CD4-positive, alpha-beta T cell treated with Interferon alpha-2 for 1 hour (primary cell): ENCODE results near the gene PSMA2.

Experiments
- DNase-seq, 2 donors: peaks; one replicate each; pipeline ENCODE4 v3.0.0-alpha.2; 2020 to 2022

The PSMA2 gene

GRCh38 chr7:42939457-42940240 is 7.7 kb upstream of the PSMA2 start:
- no peak for DNase-seq

- no peak for DNase-seq
These were observed 3.9 kb upstream of the PSMA2 start for GRCh38 chr7:42935861-42936260.

- DNase-seq, result no peak
These were observed 2.3 kb upstream of the PSMA2 start for GRCh38 chr7:42934291-42934690.

- no peak for DNase-seq
These were observed 1.0 kb upstream of the PSMA2 start for GRCh38 chr7:42932811-42933591.

DNA sequence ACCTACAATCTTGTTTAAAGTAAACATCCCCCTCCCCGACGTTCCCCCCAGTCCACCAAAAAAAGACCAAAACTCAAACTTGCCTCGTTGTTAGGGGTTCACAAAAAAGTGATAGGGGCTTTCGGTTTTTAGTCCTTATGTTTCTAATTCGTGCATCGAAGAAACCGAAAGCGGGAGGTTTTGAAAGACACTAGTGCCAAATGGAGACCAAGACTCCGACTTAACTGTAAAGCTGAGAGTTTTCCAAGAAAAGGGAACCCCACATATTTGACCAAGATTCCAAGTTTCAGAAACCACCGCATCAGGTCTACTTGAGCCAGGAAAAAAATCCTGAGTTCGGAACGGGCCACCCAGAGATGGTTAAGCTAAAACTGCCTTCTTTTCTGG is 534 bp downstream of the PSMA2 start:
- DNase-seq, result peak in 1 of 2 donors; percentile 57

DNA sequence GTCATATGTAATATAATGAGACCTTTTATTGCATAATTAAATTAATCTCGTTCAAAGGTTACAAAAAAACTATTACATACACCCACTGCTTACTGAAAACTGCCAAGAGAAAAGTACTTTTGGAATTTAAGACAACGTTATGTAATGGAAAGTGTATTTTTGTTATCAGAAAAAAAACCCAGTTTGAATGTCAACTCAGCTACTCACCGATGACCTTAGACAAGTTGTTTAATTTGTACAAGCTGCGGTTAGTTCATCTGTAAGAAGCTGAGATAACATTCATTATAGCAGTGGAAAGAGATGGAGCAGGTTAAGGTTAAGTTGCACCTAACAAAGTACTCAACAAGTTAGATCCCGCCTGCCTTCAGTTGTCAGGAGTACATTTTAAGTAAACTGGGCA is 1.1 kb downstream of the PSMA2 start:
- no peak for DNase-seq

DNA sequence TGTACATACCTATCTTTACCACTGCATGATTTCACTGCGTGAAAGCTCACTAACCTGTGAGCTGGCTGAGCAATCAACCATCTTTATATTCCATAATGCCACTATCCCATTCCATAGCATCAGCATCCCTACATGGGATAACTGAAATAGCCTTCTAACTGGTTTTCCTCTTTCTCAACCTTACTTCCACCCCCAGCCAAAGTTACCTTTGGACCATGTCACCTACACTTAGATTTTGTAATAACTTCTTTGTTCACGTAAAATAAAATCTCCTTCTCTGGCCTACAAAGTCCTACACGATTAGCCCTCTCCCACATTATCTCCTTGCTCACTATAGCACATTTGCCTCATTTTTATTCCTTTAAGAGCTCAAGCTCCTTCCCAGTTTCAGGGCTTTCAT is 2.5 kb downstream of the PSMA2 start:
- DNase-seq, result no peak

DNA sequence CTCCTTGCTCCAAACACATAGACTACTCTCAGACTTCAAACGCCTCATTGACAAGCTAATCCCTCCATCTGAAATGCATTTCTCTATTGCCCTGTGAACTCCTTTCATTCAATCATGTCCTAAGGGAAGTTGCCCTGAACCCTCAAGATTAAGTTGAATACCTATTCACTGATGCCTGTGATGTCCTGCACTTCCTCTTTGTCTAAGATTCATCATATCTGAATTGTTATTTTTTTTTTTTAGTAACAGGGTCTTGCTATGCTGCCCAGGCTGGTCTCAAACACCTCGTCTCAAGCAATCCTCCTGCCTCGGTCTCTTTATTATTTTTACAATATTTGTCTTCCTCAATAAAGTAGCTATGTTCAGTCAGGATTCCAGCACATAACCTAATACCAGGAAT is 3.2 kb downstream of the PSMA2 start:
- no peak for DNase-seq

DNA sequence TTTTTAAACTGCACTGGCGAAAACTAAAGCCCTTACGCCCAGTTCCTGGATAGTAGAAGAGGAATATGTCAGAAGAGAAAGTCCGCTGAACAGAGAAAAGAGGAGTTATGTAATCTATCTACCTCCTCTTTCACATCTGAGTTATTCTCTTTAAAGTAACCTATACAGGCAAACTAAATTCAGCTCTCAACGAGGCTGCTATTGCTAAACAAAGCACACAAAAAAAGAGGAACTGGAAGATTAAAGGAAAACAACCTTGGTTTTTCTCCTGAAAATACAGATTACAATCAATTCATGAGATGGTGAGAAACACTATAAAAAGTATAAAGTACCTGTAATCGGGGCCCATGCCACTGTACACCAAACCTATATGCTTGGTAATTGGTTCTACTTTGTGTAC is 5.8 kb downstream of the PSMA2 start:
- DNase-seq, result no peak

DNA sequence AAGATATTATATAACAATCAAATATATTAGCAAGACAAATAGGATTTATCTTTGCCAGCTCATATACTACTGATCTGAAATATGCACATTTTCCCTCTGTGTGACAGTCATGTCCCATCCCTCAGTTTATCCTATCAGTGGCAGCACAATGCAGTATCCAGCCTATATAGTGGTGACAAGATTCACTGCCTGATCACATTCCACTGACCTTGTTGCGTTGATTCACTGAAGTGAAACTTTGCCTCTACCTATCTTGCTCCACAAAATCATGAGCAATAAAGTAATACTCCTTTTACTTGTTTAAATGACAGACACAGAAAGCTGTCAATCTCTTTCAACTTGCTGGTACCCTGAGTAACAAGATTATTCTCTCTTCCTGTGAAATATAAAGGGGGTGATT is 6.3 kb downstream of the PSMA2 start:
- DNase-seq, result no peak

- DNase-seq, result no peak
These were observed 7.6 kb downstream of the PSMA2 start for GRCh38 chr7:42924223-42924838.

DNA sequence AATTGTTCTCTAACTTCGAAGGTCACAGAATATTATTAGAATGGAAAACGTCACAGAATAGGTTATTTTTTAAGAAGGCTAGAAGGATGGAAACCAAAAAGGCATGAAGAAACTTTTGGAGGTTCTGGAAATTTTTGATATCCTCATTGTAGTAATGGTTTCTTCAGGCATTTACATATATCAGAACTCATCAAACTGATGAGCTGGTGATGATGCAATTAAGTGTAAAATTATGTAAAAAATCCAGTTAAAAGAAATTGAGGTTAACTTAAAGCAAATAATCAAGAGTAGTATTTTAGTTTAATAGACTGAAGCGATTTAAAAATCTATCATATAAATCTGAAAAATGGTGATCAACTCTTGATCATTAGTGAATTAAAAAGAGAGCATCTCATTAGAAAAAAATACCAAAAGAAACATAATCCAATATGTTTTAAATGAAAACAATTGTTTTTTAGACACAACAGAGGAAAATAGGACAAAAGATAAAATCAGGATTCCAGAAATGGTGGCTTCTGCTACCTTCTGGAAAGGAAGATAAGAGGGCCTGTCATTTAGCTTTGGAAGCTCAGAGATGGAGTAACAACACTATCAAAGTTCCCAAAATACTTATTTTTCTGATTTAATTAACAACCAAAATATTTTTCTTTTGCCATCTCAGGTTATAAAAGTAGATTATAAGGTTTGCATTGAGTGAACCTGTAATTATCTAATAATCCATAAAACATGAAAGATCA is 9.8 kb downstream of the PSMA2 start:
- no peak for DNase-seq

DNA sequence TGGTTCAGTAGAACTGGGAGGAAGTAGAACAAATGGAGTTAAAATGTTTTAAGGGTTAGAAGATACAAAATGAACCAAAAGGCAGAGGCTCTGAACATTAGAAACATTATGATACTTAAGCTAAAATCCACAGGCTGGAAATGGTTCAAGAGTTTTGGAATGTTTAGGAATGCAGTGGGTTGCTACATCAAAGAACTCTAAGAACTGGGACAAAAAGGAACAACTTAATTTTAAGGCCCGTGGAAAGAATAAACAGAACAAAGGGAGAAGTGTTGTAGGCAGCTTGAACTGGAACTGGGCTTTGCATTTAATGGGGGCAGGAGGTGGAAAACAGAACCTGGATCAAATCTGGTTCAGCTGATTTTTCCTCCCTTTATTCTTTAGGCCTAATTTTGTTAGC is 16.6 kb downstream of the PSMA2 start:
- DNase-seq, result no peak

DNA sequence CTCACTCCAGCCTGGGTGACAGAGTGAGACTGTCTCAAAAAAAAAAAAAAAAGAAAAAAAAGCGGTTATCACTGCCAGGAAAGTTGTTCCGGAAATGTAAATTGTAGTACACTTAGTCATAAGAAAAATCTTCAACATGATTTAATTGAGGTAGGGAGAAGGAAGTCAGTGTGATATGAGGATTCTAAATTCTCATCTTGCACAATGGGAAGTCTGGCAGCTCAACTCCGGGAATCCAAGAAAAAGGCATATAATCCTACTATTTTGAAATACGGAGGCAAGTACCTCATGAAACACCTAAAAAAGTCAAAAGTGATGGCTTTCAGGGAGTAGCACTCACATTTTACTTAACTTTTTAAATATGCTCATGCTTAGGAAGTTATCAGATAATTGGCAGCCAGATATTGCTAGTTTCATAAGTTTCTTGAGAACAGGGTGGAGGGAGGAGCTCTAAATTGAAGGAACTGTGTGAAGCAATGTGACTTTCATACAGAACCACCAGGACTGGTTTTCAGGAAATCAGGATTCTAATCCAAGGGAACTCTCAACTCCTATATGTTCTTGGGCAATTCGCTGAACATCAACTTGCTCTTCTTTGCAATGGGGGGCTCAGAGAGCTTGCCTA is 17.4 kb downstream of the PSMA2 start:
- DNase-seq, result no peak

DNA sequence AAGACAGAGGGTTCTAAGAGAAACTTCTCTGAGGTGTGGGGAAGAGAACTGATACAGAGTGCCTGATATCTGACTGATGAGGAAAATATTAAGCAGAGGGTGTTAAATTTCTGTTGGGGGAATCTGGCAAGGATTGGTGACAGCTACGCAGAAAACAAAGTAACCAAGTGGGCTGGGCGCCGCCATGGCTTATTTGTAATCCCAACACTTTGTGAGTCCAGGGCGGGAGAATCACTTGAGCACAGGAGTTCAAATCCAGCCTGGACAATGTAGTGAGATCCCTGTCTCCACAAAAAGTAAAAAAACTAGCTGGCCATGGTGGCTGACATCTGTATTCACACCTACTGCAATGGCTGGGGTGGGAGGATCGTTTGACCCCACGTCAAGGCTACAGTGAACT is 18.0 kb downstream of the PSMA2 start:
- peak in 1 of 2 donors; percentile 4 for DNase-seq

GRCh38 chr7:42913591-42913990 is 18.4 kb downstream of the PSMA2 start:
- DNase-seq, result no peak

DNA sequence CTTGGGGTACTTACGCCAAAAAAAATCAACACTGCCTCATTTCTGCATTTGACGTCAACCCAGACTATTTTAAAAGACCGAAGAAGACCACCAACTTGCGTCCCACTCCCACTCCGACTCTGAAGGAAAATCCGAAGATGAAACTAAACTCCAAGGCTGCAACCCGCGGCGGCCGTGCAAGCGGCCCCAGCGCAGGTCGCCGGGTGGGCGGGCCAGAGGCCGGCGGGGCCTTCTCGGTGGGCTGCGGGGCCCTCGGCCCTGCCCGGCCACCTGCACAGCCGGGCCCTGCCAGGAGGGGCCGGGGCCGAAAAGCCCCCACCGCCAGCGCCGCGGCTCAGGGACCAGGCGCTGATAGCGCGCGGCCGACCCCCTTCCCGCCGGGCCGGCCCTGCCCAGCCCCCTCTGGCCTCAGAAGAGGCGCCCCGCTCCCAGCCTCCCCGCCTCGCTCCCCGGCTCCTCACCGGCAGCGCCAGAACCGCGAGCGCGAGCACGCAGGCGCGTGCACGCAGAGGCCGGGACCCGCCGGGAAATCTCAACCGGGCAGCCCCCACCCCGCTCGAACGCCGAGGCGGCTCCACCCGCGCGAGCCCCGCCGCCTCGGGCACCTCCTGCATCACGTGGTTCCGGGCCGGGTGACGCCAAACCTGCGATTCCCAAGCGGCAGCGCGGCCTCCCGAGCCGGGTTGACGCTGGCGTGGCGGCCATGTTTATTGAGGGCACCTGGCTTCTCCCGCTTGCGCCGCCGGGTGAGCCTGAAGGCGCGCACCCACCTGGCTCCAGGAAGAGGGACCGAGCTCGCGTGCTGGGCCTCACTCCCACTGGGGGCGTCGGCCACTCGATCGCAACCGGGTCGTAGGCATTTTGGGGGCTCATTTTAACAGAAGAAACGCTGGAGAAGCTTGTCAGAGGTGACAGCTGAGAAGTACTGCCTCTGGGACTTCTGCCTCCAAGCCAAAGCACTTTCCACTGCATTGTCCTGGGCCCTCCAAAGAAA is 20.2 kb downstream of the PSMA2 start, which contains the start of gene C7orf25:
Gene C7orf25 (minus strand): TSS at position 617 of the 994 bp plus-strand sequence. CDS start 1,170 bp downstream, outside the sequence.
- DNase-seq, result peak; percentile 92 to 96

DNA sequence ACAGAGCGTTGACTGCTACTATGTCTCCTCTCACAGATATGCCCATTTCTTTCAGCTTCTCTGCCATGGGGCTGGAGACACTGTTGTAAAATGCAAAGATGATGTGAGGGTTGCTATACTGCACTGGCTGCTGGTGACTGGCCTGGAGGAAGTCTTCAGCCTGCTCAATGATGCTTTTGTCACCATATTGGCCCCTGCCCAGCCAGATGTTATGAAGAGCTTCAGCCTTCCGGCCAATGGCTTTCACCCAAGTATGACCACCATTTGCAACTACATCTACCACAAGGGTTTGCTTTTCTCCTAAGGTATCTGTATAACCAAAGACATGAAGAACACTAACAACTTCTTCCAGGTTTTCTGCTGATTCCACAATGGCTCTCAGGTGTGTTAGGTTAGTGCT is 21.7 kb downstream of the PSMA2 start:
- no peak for DNase-seq

DNA sequence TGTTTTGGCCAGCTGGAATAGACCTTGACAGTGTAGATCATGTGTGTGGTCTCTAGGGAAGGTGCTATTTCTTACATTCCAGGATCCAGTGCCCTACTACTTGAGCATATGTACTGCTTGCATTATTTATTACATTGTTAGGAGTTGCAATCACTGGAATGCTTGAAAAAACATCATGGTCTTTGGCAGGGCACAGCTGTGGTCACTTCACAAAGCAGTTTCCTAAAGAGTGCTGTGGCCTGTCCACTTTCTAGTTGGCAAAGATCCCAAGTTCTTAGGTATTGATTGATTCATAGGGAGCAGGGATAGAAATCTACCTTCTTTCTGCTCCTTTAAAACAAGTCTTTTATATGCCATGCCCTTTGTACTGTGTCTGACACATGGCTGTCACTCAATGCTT is 24.7 kb downstream of the PSMA2 start:
- DNase-seq, result no peak

GRCh38 chr7:42906181-42906580 is 25.8 kb downstream of the PSMA2 start:
- DNase-seq, result no peak

- DNase-seq, result no peak
These were observed 29.6 kb downstream of the PSMA2 start for GRCh38 chr7:42902331-42902730.
